ENCODE measurements around the gene MORC2.

GRCh38 chr22:30889268-30889995 lies 79.1 kb downstream of the MORC2 start:
- TF ChIP-seq TCF7L2 (IDR thresholded peaks at IDR 0.05; ENCODE audit: borderline replicate concordance, low read depth, low read length) (no peak), CTCF (tag by site-specific recombination; IDR thresholded peaks at IDR 0.05) (no peak), ZBTB21 (tag by site-specific recombination; IDR thresholded peaks at IDR 0.05) (no peak), ZNF37A (tag by site-specific recombination; IDR thresholded peaks at IDR 0.05) (no peak), ZNF707 (tag by site-specific recombination; IDR thresholded peaks at IDR 0.05) (no peak), KLF9 (tag by site-specific recombination; IDR thresholded peaks at IDR 0.05; ENCODE audit: low read depth) (no peak), ZBTB20 (tag by site-specific recombination; IDR thresholded peaks at IDR 0.05) (no peak), ZNF585B (tag by site-specific recombination; IDR thresholded peaks at IDR 0.05) (no peak)
